Measurements from ENCODE around the gene FNDC5. TPM values are rescaled to one million over a fixed set of nuclear protein-coding genes. Genes with fewer than 3 reads are reported as not detected.

The FNDC5 gene
- total and polyA plus RNA-seq, 2 of the 13 experiments (the other 11 are each of a cell fraction or from before 2014, with no cell fraction given): 1.4 to 3.1 TPM

GRCh38 chr1:32861904-32862695 lies 8.6 kb downstream of the FNDC5 start:
- H4K20me1 ChIP-seq (ENCODE audit: insufficient read depth, low read length): no peaks in the 10 kb centered on the region
- H3K4me3 ChIP-seq (replicated peaks in 1 of 3; ENCODE audit: insufficient read depth in 1 of 3, low read depth in 2 of 3, low read length in 3 of 3): no peak overlapping the region
- DNase-seq (ENCODE audit: low spot score) (no peak), FAIRE-seq (no peak), ATAC-seq (no peak)
- H3K27me3 ChIP-seq (ENCODE audit: control insufficient read depth in 1 of 2, insufficient read depth in 2 of 2, low read length in 2 of 2): no peaks in the 10 kb centered on the region
- BruUV-seq (replicated peaks): no TSS peak
- H3K9ac ChIP-seq (ENCODE audit: insufficient read depth, low read depth, low read length): no peak overlapping the region
- peaks cover 1 to 7% of the 10 kb centered on the region in 2 experiments; a peak in 2 of 5 replicates for H3K36me3 ChIP-seq (replicated peaks in 1 of 2; ENCODE audit: control insufficient read depth in 1 of 2, insufficient read depth in 2 of 2, low read length in 2 of 2)
- no peaks in the 10 kb centered on the region for H3K79me2 ChIP-seq (ENCODE audit: insufficient read depth, low read length)
- no peaks in the 10 kb centered on the region for H3K4me1 ChIP-seq (ENCODE audit: insufficient read depth, low read length)
- WGBS (ENCODE audit: low lambda C conversion rate): 93% methylated on average over 3 of the region's 3 CpGs
- ChIA-PET CTCF (ENCODE audit: low intra/inter-chr PET ratio, low total read pairs) (no interaction called here), POLR2A (no interaction called here)
- intact Hi-C loops (cut with micrococcal nuclease; ENCODE audit: unreplicated experiment): no loop called here
- no peak overlapping the region for H2AFZ ChIP-seq (ENCODE audit: low read length)
- no peak overlapping the region for H3K27ac ChIP-seq (ENCODE audit: extremely low read length, insufficient read depth, low read length)
- H3K4me2 ChIP-seq (ENCODE audit: low read depth, low read length): no peak overlapping the region
- no peaks in the 10 kb centered on the region for H3K9me3 ChIP-seq (ENCODE audit: low read length)
- in situ Hi-C loops (cut with HindIII; ENCODE audit: extremely low pct_ligation_motif_present, low pct_unique_long_range_greater_than_20kb): no loop called here
- TF ChIP-seq ZFP82 (CRISPR knock-in tag; IDR thresholded peaks at IDR 0.05; ENCODE audit: borderline replicate concordance) (no peak), POLR2AphosphoS5 (IDR thresholded peaks at IDR 0.05; ENCODE audit: low read depth, low read length) (no peak), ZFYVE20 (CRISPR knock-in tag; IDR thresholded peaks at IDR 0.05; ENCODE audit: borderline replicate concordance, low read depth) (no peak), HOXA3 (CRISPR knock-in tag; IDR thresholded peaks at IDR 0.05) (no peak), ZNF75D (CRISPR knock-in tag; IDR thresholded peaks at IDR 0.05; ENCODE audit: borderline replicate concordance) (no peak), NPAS2 (CRISPR knock-in tag; IDR thresholded peaks at IDR 0.05; ENCODE audit: borderline replicate concordance) (no peak), THAP11 (CRISPR knock-in tag; IDR thresholded peaks at IDR 0.05) (no peak), CAMTA2 (CRISPR knock-in tag; IDR thresholded peaks at IDR 0.05; ENCODE audit: borderline replicate concordance) (no peak), ZBTB20 (CRISPR knock-in tag; IDR thresholded peaks at IDR 0.05; ENCODE audit: borderline replicate concordance, low read depth) (no peak), RORA (CRISPR knock-in tag; IDR thresholded peaks at IDR 0.05) (no peak), EP300 (IDR thresholded peaks at IDR 0.05; ENCODE audit: low read depth in 2 of 2, low read length in 2 of 2) (no peak), EP300 (CRISPR knock-in tag; IDR thresholded peaks at IDR 0.05; ENCODE audit: borderline replicate concordance) (no peak), TEAD3 (CRISPR knock-in tag; optimal IDR thresholded peaks at IDR 0.05; ENCODE audit: borderline replicate concordance) (no peak), KDM6A (CRISPR knock-in tag; IDR thresholded peaks at IDR 0.05; ENCODE audit: low read depth) (no peak), ZBTB7A (CRISPR knock-in tag; IDR thresholded peaks at IDR 0.05) (no peak)
- TF ChIP-seq, protein P1, sequence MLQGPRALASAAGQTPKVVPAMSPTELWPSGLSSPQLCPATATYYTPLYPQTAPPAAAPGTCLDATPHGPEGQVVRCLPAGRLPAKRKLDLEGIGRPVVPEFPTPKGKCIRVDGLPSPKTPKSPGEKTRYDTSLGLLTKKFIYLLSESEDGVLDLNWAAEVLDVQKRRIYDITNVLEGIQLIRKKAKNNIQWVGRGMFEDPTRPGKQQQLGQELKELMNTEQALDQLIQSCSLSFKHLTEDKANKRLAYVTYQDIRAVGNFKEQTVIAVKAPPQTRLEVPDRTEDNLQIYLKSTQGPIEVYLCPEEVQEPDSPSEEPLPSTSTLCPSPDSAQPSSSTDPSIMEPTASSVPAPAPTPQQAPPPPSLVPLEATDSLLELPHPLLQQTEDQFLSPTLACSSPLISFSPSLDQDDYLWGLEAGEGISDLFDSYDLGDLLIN (CRISPR knock-in tag; IDR thresholded peaks at IDR 0.05; ENCODE audit: borderline replicate concordance): no peak
- TF ChIP-seq, protein P2, sequence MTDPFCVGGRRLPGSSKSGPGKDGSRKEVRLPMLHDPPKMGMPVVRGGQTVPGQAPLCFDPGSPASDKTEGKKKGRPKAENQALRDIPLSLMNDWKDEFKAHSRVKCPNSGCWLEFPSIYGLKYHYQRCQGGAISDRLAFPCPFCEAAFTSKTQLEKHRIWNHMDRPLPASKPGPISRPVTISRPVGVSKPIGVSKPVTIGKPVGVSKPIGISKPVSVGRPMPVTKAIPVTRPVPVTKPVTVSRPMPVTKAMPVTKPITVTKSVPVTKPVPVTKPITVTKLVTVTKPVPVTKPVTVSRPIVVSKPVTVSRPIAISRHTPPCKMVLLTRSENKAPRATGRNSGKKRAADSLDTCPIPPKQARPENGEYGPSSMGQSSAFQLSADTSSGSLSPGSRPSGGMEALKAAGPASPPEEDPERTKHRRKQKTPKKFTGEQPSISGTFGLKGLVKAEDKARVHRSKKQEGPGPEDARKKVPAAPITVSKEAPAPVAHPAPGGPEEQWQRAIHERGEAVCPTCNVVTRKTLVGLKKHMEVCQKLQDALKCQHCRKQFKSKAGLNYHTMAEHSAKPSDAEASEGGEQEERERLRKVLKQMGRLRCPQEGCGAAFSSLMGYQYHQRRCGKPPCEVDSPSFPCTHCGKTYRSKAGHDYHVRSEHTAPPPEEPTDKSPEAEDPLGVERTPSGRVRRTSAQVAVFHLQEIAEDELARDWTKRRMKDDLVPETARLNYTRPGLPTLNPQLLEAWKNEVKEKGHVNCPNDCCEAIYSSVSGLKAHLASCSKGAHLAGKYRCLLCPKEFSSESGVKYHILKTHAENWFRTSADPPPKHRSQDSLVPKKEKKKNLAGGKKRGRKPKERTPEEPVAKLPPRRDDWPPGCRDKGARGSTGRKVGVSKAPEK (CRISPR knock-in tag; IDR thresholded peaks at IDR 0.05; ENCODE audit: borderline replicate concordance): no peak
- TF ChIP-seq, protein P3, sequence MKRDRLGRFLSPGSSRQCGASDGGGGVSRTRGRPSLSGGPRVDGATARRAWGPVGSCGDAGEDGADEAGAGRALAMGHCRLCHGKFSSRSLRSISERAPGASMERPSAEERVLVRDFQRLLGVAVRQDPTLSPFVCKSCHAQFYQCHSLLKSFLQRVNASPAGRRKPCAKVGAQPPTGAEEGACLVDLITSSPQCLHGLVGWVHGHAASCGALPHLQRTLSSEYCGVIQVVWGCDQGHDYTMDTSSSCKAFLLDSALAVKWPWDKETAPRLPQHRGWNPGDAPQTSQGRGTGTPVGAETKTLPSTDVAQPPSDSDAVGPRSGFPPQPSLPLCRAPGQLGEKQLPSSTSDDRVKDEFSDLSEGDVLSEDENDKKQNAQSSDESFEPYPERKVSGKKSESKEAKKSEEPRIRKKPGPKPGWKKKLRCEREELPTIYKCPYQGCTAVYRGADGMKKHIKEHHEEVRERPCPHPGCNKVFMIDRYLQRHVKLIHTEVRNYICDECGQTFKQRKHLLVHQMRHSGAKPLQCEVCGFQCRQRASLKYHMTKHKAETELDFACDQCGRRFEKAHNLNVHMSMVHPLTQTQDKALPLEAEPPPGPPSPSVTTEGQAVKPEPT (CRISPR knock-in tag; IDR thresholded peaks at IDR 0.05; ENCODE audit: low read depth): no peak
